T-cell (primary cell): ENCODE data around the gene TNS1. TPM values are rescaled to one million over a fixed set of nuclear protein-coding genes. Genes with fewer than 3 reads are reported as not detected.
A peak's percentile ranks its signal among the peaks of the same experiment; 100 is the strongest.

Source experiments
- ATAC-seq, 4 experiments: fragments of 200-7000 bp in 3 of 4; fragments of 150-1000 bp in 1 of 4; cut with Tn5 transposase; replicated peaks in 1 of 4; 1 replicate in 3 of 4; 2 replicates in 1 of 4; pipeline ENCODE4 v1.10.0; 2021; ENCODE audit warnings: moderate library complexity in 3 of 4, mild to moderate bottlenecking in 2 of 4, moderate number of reproducible peaks in 1 of 4
- CTCF ChIA-PET, 2 donors: fragments of 300-600 bp; sonication (Branson Sonifier 250); formaldehyde crosslinking; loops; one replicate each; lab custom pipeline; 2022; ENCODE audit warnings: antibody characterized with exemption in 2 of 2; lab: Charles Lee
- POLR2A ChIA-PET, 2 donors: fragments of 300-600 bp; sonication (Branson Sonifier 250); formaldehyde crosslinking; loops; one replicate each; lab custom pipeline; 2022; ENCODE audit warnings: antibody characterized with exemption in 2 of 2; lab: Charles Lee
- DNase-seq, 35 experiments: peaks; one replicate each; pipeline versions ENCODE4 v3.0.0 to v3.0.0-alpha.2; 2013 to 2023
- H3K27ac ChIP-seq: one replicate; pipeline ENCODE4 v1.5.1; 2013; ENCODE audit warnings: low read length
- H3K27me3 ChIP-seq, 2 experiments: replicated peaks in 1 of 2; 1 replicate in 1 of 2; 2 replicates in 1 of 2; pipeline versions ENCODE4 v1.6.1 to v1.7.0; 2013; ENCODE audit warnings: low read length in 1 of 2, mixed read lengths in 1 of 2; ENCODE audit not compliant: control insufficient read depth in 2 of 2, insufficient read depth in 2 of 2; ENCODE audit errors: extremely low read depth in 1 of 2
- H3K36me3 ChIP-seq, 2 donors: 1 replicate in 1 of 2; 2 replicates in 1 of 2; pipeline versions ENCODE4 v1.6.1 to v1.7.0; 2013; ENCODE audit warnings: low read length in 1 of 2; ENCODE audit not compliant: control insufficient read depth in 2 of 2, insufficient read depth in 1 of 2; ENCODE audit errors: extremely low read depth in 1 of 2
- H3K4me1 ChIP-seq, 2 experiments: 1 replicate in 1 of 2; 2 replicates in 1 of 2; pipeline versions ENCODE4 v1.6.1 to v1.7.0; 2013; ENCODE audit warnings: low read length in 2 of 2, mixed read lengths in 1 of 2; ENCODE audit not compliant: insufficient read depth in 2 of 2, control insufficient read depth in 1 of 2; ENCODE audit errors: extremely low read depth in 1 of 2
- H3K4me3 ChIP-seq, 2 donors: 1 replicate in 1 of 2; 2 replicates in 1 of 2; pipeline versions ENCODE4 v1.5.1 to v1.7.0; 2013; ENCODE audit warnings: mild to moderate bottlenecking in 2 of 2, low read length in 1 of 2, moderate library complexity in 1 of 2; ENCODE audit not compliant: control insufficient read depth in 1 of 2; ENCODE audit errors: extremely low read depth in 1 of 2
- H3K9me3 ChIP-seq: 2 replicates; pipeline ENCODE4 v1.7.0; 2013
- H3K27ac Mint-ChIP-seq, 2 donors: one replicate each; pipeline ENCODE4 v1.8.0; 2020 to 2021; ENCODE audit warnings: mild to moderate bottlenecking in 2 of 2, mixed read lengths in 2 of 2
- H3K27me3 Mint-ChIP-seq, 2 donors: one replicate each; pipeline ENCODE4 v1.8.0; 2021 to 2022; ENCODE audit warnings: mixed read lengths in 2 of 2
- H3K36me3 Mint-ChIP-seq: one replicate; pipeline ENCODE4 v1.8.0; 2021; ENCODE audit warnings: mixed read lengths
- H3K4me1 Mint-ChIP-seq, 3 donors: one replicate each; pipeline ENCODE4 v1.8.0; 2020 to 2022; ENCODE audit warnings: mixed read lengths in 3 of 3, mild to moderate bottlenecking in 1 of 3
- H3K4me3 Mint-ChIP-seq, 3 donors: one replicate each; pipeline ENCODE4 v1.8.0; 2020 to 2022; ENCODE audit warnings: mild to moderate bottlenecking in 3 of 3, mixed read lengths in 3 of 3, moderate library complexity in 3 of 3
- H3K9me3 Mint-ChIP-seq, 3 donors: one replicate each; pipeline ENCODE4 v1.8.0; 2020 to 2022; ENCODE audit warnings: mixed read lengths in 3 of 3
- WGBS: methylation state at CpG from one replicate; pipeline ENCODE4 v1.1.5; 2013; ENCODE audit warnings: missing lambda C conversion rate; ENCODE audit not compliant: insufficient coverage; 5-methylcytosine and 5-hydroxymethylcytosine counted together
- total RNA-seq, 35 experiments: library from RNA in 6 of 35; stranded (reverse) in 6 of 35; fragments of 120-200 nt in 1 of 35; gene quantifications; one replicate each; pipeline versions ENCODE4 v1.2.1 to v1.2.4 and lab custom pipeline; 2013 to 2026

Gene TNS1
- total RNA-seq, 5 donors from 2014 or later (not counting 1 experiment from before 2014, with no cell fraction given): 0.28 to 2.1 (median 1.3) TPM

GRCh38 chr2:217958884-217959225 is 43.9 kb downstream of the TNS1 start:
- no peak overlapping the region for H3K4me3 Mint-ChIP-seq
- ATAC-seq (no peak), DNase-seq (no peak)
- ChIA-PET POLR2A (no interaction called here), CTCF (no interaction called here)
- H3K4me1 Mint-ChIP-seq: no peaks in the 10 kb centered on the region
- peaks cover 0 to 35% of the 10 kb centered on the region in 2 experiments for H3K27me3 ChIP-seq
- H3K27ac ChIP-seq: no peak overlapping the region
- H3K36me3 Mint-ChIP-seq: no peaks in the 10 kb centered on the region
- H3K4me3 ChIP-seq: no peak overlapping the region
- H3K36me3 ChIP-seq: no peaks in the 10 kb centered on the region
- no peak overlapping the region for H3K27ac Mint-ChIP-seq
- no peaks in the 10 kb centered on the region for H3K4me1 ChIP-seq
- no CpG with 5 or more reads among the region's 3 CpGs for WGBS
- peaks cover 4 to 17% of the 10 kb centered on the region in 2 donors for H3K27me3 Mint-ChIP-seq
- H3K9me3 Mint-ChIP-seq: no peaks in the 10 kb centered on the region
- no peaks in the 10 kb centered on the region for H3K9me3 ChIP-seq

GRCh38 chr2:217958206-217958883 is 44.5 kb downstream of the TNS1 start:
- Histone ChIP-seq H3K4me3 (no peak overlapping the region), H3K27ac (no peak overlapping the region), H3K36me3 (no peaks in the 10 kb centered on the region), H3K9me3 (no peaks in the 10 kb centered on the region), H3K4me1 (no peaks in the 10 kb centered on the region), H3K27me3 (peaks cover 0 to 40% of the 10 kb centered on the region in 2 experiments)
- no peaks in the 10 kb centered on the region for H3K36me3 Mint-ChIP-seq
- ATAC-seq: no peak
- POLR2A ChIA-PET: no interaction called here
- CTCF ChIA-PET: interaction anchor here in 1 of 2 donors (0.6 kb wide), 2 partner anchors 24 to 26 kb away, joined by 3 read pairs; no protein-coding TSS in a partner anchor
- no peaks in the 10 kb centered on the region for H3K9me3 Mint-ChIP-seq
- H3K27me3 Mint-ChIP-seq: peaks cover 4 to 17% of the 10 kb centered on the region in 2 donors
- WGBS: 74% methylated on average over 9 of the region's 16 CpGs
- no peak overlapping the region for H3K27ac Mint-ChIP-seq
- no peak overlapping the region for H3K4me3 Mint-ChIP-seq
- no peak for DNase-seq
- H3K4me1 Mint-ChIP-seq: no peaks in the 10 kb centered on the region

- H3K9me3 Mint-ChIP-seq: no peaks in the 10 kb centered on the region
- CTCF ChIA-PET: interaction anchor here in 1 of 2 donors (0.5 kb wide), 1 partner anchor 22 kb away, joined by 4 read pairs; no protein-coding TSS in a partner anchor
- Histone ChIP-seq H3K36me3 (no peaks in the 10 kb centered on the region), H3K9me3 (no peaks in the 10 kb centered on the region), H3K4me1 (no peaks in the 10 kb centered on the region), H3K27ac (no peak overlapping the region), H3K4me3 (no peak overlapping the region), H3K27me3 (peaks cover 0 to 43% of the 10 kb centered on the region in 2 experiments)
- no peak for ATAC-seq
- H3K36me3 Mint-ChIP-seq: no peaks in the 10 kb centered on the region
- H3K27ac Mint-ChIP-seq: no peak overlapping the region
- H3K4me1 Mint-ChIP-seq: no peaks in the 10 kb centered on the region
- POLR2A ChIA-PET: no interaction called here
- DNase-seq: peak in 1 of 35 experiments; percentile 21
- H3K27me3 Mint-ChIP-seq: peaks cover 4 to 23% of the 10 kb centered on the region in 2 donors
- H3K4me3 Mint-ChIP-seq: no peak overlapping the region
- WGBS: 81% methylated on average over 11 of the region's 16 CpGs
Measured at GRCh38 chr2:217956586-217957457, 46.0 kb downstream of the TNS1 start.

GRCh38 chr2:217955881-217956493 is 46.8 kb downstream of the TNS1 start:
- no peaks in the 10 kb centered on the region for H3K36me3 ChIP-seq
- ChIA-PET CTCF (no interaction called here), POLR2A (no interaction called here)
- Mint-ChIP-seq H3K4me3 (no peak overlapping the region), H3K36me3 (no peaks in the 10 kb centered on the region), H3K27ac (no peak overlapping the region), H3K4me1 (no peaks in the 10 kb centered on the region), H3K9me3 (no peaks in the 10 kb centered on the region), H3K27me3 (peaks cover 4 to 23% of the 10 kb centered on the region in 2 donors)
- no peak for ATAC-seq
- H3K27me3 ChIP-seq: peaks cover 0 to 47% of the 10 kb centered on the region in 2 experiments
- WGBS: 81% methylated on average over 3 of the region's 7 CpGs
- H3K27ac ChIP-seq: no peak overlapping the region
- peak in 1 of 35 experiments; percentile 10 for DNase-seq
- no peaks in the 10 kb centered on the region for H3K9me3 ChIP-seq
- no peak overlapping the region for H3K4me3 ChIP-seq
- H3K4me1 ChIP-seq: no peaks in the 10 kb centered on the region

GRCh38 chr2:217954971-217955740 is 47.6 kb downstream of the TNS1 start:
- H3K27ac Mint-ChIP-seq: peak overlapping the region in 1 of 2 donors; percentile 14
- H3K9me3 Mint-ChIP-seq: no peaks in the 10 kb centered on the region
- no peaks in the 10 kb centered on the region for H3K4me1 Mint-ChIP-seq
- peaks cover 4 to 23% of the 10 kb centered on the region in 2 donors for H3K27me3 Mint-ChIP-seq
- Histone ChIP-seq H3K36me3 (no peaks in the 10 kb centered on the region), H3K4me1 (no peaks in the 10 kb centered on the region), H3K9me3 (no peaks in the 10 kb centered on the region), H3K27ac (no peak overlapping the region), H3K27me3 (peaks cover 0 to 46% of the 10 kb centered on the region in 2 experiments), H3K4me3 (no peak overlapping the region)
- WGBS: 83% methylated on average over 6 of the region's 15 CpGs
- H3K36me3 Mint-ChIP-seq: no peaks in the 10 kb centered on the region
- no peak for ATAC-seq
- ChIA-PET CTCF (no interaction called here), POLR2A (no interaction called here)
- H3K4me3 Mint-ChIP-seq: no peak overlapping the region
- DNase-seq: peak in 1 of 35 experiments; percentile 3

GRCh38 chr2:217954469-217954868 is 48.3 kb downstream of the TNS1 start:
- H3K9me3 Mint-ChIP-seq: no peaks in the 10 kb centered on the region
- no peak overlapping the region for H3K4me3 Mint-ChIP-seq
- no peak overlapping the region for H3K27ac ChIP-seq
- peaks cover 0 to 45% of the 10 kb centered on the region in 2 experiments for H3K27me3 ChIP-seq
- POLR2A ChIA-PET: no interaction called here
- no peak overlapping the region for H3K4me3 ChIP-seq
- DNase-seq (peak in 1 of 35 experiments; percentile 17), ATAC-seq (no peak)
- peaks cover 4 to 23% of the 10 kb centered on the region in 2 donors for H3K27me3 Mint-ChIP-seq
- no peaks in the 10 kb centered on the region for H3K4me1 Mint-ChIP-seq
- H3K27ac Mint-ChIP-seq: peak overlapping the region in 1 of 2 donors; percentile 14
- H3K4me1 ChIP-seq: no peaks in the 10 kb centered on the region
- H3K36me3 Mint-ChIP-seq: no peaks in the 10 kb centered on the region
- WGBS: 82% methylated on average over 3 of the region's 3 CpGs
- no peaks in the 10 kb centered on the region for H3K9me3 ChIP-seq
- H3K36me3 ChIP-seq: no peaks in the 10 kb centered on the region
- CTCF ChIA-PET: no interaction called here
